Peyer's patch (tissue), 4 donors: ENCODE results near the gene HMX2.

ENCODE experiments used
- CTCF ChIP-seq, 6 experiments: fragments of 450-650 bp in 4 of 6; fragments of 200-600 bp in 2 of 6; sonication (generic) in 1 of 6; IDR thresholded peaks; one replicate each; pipeline ENCODE4 v1.5.1; 2017 to 2019; ENCODE audit warnings: antibody characterized with exemption in 6 of 6, mild to moderate bottlenecking in 3 of 6, moderate library complexity in 1 of 6
- POLR2A ChIP-seq, 2 donors: fragments of 450-650 bp; IDR thresholded peaks; one replicate each; pipeline ENCODE4 v1.5.1; 2017; ENCODE audit warnings: antibody characterized with exemption in 2 of 2, mild to moderate bottlenecking in 2 of 2, moderate library complexity in 2 of 2

- TF ChIP-seq CTCF (IDR thresholded peaks at IDR 0.05) (no peak), POLR2A (IDR thresholded peaks at IDR 0.05) (no peak)
These were observed 30.1 kb upstream of the HMX2 start for GRCh38 chr10:123117644-123118417.
